ENCODE results near the gene FBXL12.

- TF ChIP-seq CTCF (IDR thresholded peaks at IDR 0.05) = no peak
- no peak for TF ChIP-seq EP300 (IDR thresholded peaks at IDR 0.05)
- no peak for TF ChIP-seq POLR2A (IDR thresholded peaks at IDR 0.05)
These were observed 7.7 kb downstream of the FBXL12 start for GRCh38 chr19:9811139-9811538.

Data from sigmoid colon (tissue), 4 donors.